ENCODE measurements around the gene HAPLN2.
"Not testable (repeated sequence)": the region's sequence is repeated elsewhere in the genome, so short reads cannot be mapped to it uniquely, and the experiment has no call there.

DNA sequence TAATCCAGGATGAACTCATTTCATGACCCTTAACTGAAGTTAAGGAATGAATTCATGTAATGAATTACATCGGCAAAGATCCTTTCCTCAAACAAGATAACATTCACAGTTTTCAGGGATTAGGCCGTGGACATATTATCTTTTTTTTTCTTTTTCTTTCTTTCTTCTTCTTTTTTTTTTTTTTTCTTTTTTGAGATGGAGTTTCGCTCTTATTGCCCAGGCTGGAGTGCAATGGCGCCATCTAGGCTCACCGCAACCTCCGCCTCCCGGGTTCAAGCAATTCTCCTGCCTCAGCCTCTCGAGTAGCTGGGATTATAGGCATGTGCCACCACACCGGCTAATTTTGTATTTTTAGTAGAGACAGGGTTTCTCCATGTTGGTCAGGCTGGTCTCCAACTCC is 11.9 kb downstream of the HAPLN2 start:
- TF ChIP-seq, protein P1, sequence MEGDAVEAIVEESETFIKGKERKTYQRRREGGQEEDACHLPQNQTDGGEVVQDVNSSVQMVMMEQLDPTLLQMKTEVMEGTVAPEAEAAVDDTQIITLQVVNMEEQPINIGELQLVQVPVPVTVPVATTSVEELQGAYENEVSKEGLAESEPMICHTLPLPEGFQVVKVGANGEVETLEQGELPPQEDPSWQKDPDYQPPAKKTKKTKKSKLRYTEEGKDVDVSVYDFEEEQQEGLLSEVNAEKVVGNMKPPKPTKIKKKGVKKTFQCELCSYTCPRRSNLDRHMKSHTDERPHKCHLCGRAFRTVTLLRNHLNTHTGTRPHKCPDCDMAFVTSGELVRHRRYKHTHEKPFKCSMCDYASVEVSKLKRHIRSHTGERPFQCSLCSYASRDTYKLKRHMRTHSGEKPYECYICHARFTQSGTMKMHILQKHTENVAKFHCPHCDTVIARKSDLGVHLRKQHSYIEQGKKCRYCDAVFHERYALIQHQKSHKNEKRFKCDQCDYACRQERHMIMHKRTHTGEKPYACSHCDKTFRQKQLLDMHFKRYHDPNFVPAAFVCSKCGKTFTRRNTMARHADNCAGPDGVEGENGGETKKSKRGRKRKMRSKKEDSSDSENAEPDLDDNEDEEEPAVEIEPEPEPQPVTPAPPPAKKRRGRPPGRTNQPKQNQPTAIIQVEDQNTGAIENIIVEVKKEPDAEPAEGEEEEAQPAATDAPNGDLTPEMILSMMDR (IDR thresholded peaks at IDR 0.05; ENCODE audit: control extremely low read depth in 1 of 3, insufficient read depth in 1 of 3, low read depth in 1 of 3, low read length in 3 of 3), result not testable (repeated sequence)
- not testable (repeated sequence) for TF ChIP-seq POLR2A (IDR thresholded peaks at IDR 0.05; ENCODE audit: control extremely low read depth in 1 of 2, low read depth in 2 of 2, low read length in 2 of 2); RFX5 (IDR thresholded peaks at IDR 0.05; ENCODE audit: borderline replicate concordance, low read depth, low read length); RAD21 (IDR thresholded peaks at IDR 0.05 in 1 of 2, conservative IDR thresholded peaks at IDR 0.05 in 1 of 2; ENCODE audit: low read depth in 2 of 2, low read length in 2 of 2); CBX8 (IDR thresholded peaks at IDR 0.05; ENCODE audit: borderline replicate concordance, low read depth, low read length); POLR2AphosphoS5 (IDR thresholded peaks at IDR 0.05; ENCODE audit: low read depth, low read length); NRF1 (IDR thresholded peaks at IDR 0.05; ENCODE audit: low read depth, low read length); MAFK (IDR thresholded peaks at IDR 0.05; ENCODE audit: low read depth, low read length); SRF (IDR thresholded peaks at IDR 0.05; ENCODE audit: low read depth, low read length); SAP30 (IDR thresholded peaks at IDR 0.05; ENCODE audit: insufficient read depth, insufficient replicate concordance, low read length)
- TF ChIP-seq, protein P2, sequence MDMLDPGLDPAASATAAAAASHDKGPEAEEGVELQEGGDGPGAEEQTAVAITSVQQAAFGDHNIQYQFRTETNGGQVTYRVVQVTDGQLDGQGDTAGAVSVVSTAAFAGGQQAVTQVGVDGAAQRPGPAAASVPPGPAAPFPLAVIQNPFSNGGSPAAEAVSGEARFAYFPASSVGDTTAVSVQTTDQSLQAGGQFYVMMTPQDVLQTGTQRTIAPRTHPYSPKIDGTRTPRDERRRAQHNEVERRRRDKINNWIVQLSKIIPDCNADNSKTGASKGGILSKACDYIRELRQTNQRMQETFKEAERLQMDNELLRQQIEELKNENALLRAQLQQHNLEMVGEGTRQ (IDR thresholded peaks at IDR 0.05; ENCODE audit: low read length), result not testable (repeated sequence)
- TF ChIP-seq, protein P3, sequence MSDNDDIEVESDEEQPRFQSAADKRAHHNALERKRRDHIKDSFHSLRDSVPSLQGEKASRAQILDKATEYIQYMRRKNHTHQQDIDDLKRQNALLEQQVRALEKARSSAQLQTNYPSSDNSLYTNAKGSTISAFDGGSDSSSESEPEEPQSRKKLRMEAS (IDR thresholded peaks at IDR 0.05), result not testable (repeated sequence)

All from H1 (cell line).